Fibroblast of villous mesenchyme (primary cell): ENCODE results near the gene SLC22A23. TPM values are rescaled to one million over a fixed set of nuclear protein-coding genes. Genes with fewer than 3 reads are reported as not detected.

Experiments
- DNase-seq: peaks from one replicate; pipeline ENCODE4 v3.0.0-alpha.2; 2010; ENCODE audit warnings: low read depth
- H3K4me3 ChIP-seq: 2 replicates; pipeline ENCODE4 v1.5.1; 2011; ENCODE audit warnings: low read depth, mild to moderate bottlenecking, low read length
- CTCF ChIP-seq: IDR thresholded peaks from 2 replicates; pipeline ENCODE4 v1.5.1; 2012; ENCODE audit warnings: low read depth, mild to moderate bottlenecking, low read length; ENCODE audit not compliant: insufficient read depth
- total RNA-seq: library from RNA; depleted of rRNA; stranded (reverse); fragments of >200 nt; gene quantifications from 2 replicates; pipeline ENCODE4 v1.2.3, GENCODE V29; 2012

SLC22A23 gene
- total RNA-seq, 1 donor: 2.2 TPM

DNA sequence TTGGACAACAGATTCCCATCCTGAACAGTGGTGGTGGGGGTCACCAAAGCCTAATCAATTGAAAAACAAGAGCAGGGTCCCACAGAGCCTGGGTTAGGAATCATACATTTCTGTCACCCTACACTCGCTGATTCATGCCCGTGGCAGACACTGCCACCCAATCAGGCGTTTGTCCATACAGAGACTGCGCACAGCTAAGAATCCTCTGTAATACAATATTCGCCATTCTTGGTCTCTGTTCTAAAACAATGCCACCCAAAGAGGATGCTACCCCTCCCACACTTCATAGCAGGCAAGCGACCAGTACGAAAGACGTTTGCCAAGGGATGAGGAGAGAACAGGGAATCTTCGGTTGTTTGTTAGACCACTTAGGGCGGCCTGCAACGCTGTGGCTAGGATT lies 28.1 kb upstream of the SLC22A23 start:
- TF ChIP-seq CTCF: no peak
- no peak for DNase-seq
- H3K4me3 ChIP-seq: no peak overlapping the region

- H3K4me3 ChIP-seq: no peak overlapping the region
- no peak for TF ChIP-seq CTCF
- DNase-seq: peak; percentile 23
These were observed 27.3 kb upstream of the SLC22A23 start for GRCh38 chr6:3484192-3484591.

- no peak for DNase-seq
- TF ChIP-seq CTCF: no peak
- no peak overlapping the region for H3K4me3 ChIP-seq
These were observed 26.8 kb upstream of the SLC22A23 start for GRCh38 chr6:3483675-3484074.

GRCh38 chr6:3482869-3483268 lies 26.0 kb upstream of the SLC22A23 start:
- no peak overlapping the region for H3K4me3 ChIP-seq
- DNase-seq: no peak
- no peak for TF ChIP-seq CTCF

DNA sequence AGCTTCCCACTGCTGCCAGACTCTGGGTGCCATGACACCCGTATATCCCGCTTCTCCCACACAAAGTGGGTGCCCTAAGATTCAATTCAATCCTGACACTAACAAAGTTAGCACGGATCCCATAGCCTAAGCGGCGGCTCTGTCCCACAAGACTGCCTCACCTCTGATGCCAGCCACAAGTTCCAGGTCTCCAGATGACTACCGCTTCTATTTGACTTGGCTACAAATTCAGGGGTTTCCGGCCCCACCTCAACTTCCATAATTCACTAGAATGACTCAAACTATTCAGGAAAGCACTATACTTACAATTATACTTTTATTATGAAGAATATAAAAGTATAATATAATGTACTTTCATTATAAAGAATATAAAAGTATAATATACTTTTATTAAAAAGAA lies 24.8 kb upstream of the SLC22A23 start:
- no peak overlapping the region for H3K4me3 ChIP-seq
- TF ChIP-seq CTCF: no peak
- DNase-seq: no peak

DNA sequence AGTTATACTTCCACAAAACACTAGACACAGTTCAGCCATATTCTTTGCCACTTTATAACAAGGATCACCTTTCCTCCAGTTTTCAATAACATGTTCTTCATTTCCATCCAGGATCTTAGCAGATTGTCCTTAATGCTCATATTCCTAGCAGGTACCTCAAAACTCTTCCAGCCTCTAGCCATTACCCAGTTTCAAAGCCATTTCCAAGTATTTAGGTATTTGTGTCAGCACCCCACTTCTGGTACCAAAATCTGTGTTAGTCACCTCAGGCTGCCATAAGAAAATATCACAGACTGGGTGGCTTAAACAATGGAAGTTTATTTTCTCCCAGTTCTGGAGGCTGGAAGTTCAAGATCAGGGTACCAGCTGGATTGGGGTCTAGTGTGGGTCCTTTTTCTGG lies 23.2 kb upstream of the SLC22A23 start:
- no peak for DNase-seq
- TF ChIP-seq CTCF: no peak
- H3K4me3 ChIP-seq: no peak overlapping the region

DNA sequence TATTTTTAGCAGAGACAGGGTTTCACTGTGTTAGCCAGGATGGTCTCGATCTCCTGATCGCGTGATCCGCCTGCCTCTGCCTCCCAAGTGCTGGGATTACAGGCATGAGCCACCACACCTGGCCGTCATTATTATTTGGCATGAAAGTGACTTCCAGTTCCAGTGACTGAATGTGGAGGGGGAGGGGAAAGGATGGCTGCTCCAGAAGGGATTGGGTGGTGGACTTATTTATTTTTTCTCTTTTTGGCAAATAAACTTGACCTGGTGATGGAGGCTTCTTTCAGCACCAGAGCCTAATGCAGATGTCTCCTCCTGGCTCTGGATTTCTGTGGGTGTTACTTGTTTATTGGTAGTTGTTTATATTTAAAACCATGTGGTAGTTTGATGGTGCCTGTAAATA lies 16.9 kb upstream of the SLC22A23 start:
- peak; percentile 29 for DNase-seq
- TF ChIP-seq CTCF: no peak
- no peak overlapping the region for H3K4me3 ChIP-seq
